ENCODE measurements around the gene TELO2.

- TF ChIP-seq CTCF (IDR thresholded peaks at IDR 0.05) (no peak), POLR2AphosphoS5 (IDR thresholded peaks at IDR 0.05) (no peak), POLR2A (IDR thresholded peaks at IDR 0.05) (no peak)
These were observed 21.5 kb upstream of the TELO2 start for GRCh38 chr16:1471569-1472194.
